GDM1 (cell line): ENCODE results near the gene SPEG.

ENCODE experiments used
- DNase-seq: peaks from one replicate; lab custom pipeline; 2025; lab: John Stamatoyannopoulos, UW

SPEG gene

DNA sequence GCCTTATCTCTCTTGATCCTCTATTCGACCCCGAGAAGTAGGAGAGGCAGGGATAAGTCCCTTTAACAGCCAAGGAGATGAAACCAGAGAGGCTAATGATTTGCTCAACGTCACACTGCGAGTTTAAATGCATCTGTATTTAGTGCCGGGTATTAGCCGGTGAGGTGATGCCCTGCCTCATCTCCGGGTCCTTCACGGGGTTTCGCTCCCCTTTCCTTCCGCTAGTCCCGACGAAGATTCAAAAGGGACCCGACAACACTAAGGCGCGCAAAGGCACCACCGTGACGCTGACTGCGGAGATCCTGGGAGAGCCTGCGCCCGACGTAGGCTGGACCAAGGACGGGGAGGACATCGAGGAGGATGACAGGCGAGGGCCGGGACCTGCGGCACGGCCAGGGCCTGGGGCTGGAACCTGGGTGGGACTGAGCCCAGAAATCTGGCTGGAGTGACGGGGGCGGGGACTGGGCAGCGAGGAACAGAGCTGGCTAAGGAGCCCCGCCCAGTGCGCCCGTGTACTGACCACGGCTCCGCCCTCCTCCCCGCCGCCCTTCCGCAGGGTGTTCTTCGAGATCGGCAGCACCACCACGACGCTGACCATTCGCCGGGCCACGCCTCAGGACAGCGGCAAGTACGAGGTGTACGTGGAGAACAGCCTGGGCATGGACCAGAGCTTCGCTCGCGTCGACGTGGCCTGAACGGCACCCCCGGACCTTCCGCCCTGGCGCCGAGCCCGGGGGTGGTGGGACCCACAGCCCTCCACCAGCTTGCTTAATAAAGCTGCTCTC, 63.0 kb downstream of the SPEG start:
- no peak for DNase-seq

DNA sequence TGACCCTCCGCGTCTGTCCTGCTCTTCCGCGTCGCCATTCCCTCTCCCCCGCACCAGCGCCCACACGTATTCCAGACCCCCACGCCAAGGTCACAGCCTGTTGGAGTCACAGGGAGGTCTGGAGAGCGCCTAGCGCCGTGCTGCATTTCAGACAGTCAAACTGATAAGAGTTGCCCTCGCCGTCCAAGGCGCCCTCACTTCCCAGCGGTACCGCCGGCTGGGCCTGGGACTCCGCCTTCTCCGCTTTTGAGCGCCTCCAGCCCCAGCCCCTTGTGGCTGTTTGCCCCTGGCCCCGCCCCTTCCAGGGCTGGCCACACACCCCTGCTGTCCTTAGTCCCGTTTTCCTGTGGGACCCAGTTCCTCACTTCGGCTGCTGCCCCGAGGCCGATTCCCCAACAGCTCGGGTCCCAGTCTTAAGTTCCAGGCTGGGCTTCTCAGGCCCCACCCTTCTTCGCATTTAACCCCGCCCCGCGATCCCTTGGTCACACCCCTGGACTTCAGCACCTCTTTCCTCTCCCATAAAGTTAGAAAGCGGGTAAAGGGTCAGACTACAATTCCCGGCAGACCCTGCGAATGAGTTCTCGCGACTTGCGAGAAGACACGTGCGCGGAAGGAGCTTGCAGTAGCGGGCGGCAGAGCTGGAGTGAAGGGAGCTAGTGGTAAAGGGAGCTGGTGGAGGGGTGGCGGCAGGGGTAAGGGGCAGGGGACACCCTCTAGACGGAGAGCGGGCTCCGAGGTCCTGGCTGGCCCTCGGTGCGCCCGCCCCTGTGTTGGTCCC, 63.8 kb downstream of the SPEG start, which contains the start of gene GMPPA:
Gene GMPPA (plus strand): TSS at position 612 of the 778 bp plus-strand sequence. CDS start 1,085 bp downstream, outside the sequence.
- peak; percentile 90 for DNase-seq

- no peak for DNase-seq
These were observed 64.3 kb downstream of the SPEG start for GRCh38 chr2:219499058-219499307.

- no peak for DNase-seq
These were observed 64.9 kb downstream of the SPEG start for GRCh38 chr2:219499555-219499954.

DNA sequence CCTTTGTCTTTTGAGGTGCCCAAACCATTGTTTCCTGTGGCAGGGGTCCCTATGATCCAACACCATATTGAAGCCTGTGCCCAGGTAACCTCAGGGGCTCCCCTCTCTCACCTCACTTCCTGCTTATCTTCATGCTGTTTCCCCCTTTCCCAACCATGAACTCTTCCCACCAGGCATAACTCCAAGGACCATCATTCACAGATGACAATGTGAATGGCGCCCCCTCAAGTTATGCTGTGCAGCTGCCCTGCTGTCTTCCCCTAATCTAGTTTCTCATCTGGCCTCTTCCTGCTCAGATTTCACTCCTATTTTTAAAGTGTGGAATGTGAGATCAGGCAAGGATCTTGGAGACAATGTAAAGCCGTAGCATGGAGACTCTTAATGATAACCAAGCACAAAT, 65.5 kb downstream of the SPEG start:
- DNase-seq = no peak

DNA sequence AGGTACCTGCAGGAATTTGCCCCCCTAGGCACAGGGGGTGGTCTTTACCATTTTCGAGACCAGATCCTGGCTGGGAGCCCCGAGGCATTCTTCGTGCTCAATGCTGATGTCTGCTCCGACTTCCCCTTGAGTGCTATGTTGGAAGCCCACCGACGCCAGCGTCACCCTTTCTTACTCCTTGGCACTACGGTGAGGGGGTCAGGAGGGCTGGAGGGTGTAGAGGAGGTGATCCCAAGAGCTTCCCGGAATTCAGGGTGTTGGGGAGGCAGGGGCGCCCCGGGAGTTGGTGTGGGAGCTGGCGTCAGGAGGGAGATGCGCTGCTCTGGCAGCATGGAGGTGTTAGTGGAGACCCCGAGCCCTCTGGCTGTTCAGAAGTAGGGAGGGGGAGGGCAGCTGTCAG, 67.2 kb downstream of the SPEG start:
- DNase-seq = no peak

GRCh38 chr2:219502618-219503017, 68.0 kb downstream of the SPEG start:
- DNase-seq = no peak

DNA sequence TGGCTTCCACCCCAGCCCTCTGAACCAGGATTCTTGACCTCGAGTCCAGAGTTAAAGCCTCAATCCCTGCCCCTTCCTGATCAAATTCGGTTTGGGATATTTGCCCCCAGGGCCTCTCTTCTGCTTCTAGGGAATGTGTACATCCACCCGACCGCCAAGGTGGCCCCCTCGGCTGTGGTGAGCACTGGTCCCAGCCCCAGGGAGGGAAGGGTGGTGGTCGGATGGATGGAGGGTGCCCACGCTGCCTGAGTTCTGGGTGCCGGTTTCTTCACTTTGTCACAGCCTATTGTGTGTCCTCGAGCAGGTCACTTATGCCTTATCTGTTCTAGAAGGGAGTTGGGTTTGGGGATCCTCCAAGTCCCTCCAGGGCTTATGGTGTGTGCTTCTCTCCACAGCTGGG, 70.9 kb downstream of the SPEG start:
- DNase-seq = no peak

- DNase-seq = no peak
These were observed 71.6 kb downstream of the SPEG start for GRCh38 chr2:219506153-219506801.

GRCh38 chr2:219506802-219507526, 72.3 kb downstream of the SPEG start:
- DNase-seq = no peak

GRCh38 chr2:219507581-219508443, 73.2 kb downstream of the SPEG start:
- DNase-seq = no peak

DNA sequence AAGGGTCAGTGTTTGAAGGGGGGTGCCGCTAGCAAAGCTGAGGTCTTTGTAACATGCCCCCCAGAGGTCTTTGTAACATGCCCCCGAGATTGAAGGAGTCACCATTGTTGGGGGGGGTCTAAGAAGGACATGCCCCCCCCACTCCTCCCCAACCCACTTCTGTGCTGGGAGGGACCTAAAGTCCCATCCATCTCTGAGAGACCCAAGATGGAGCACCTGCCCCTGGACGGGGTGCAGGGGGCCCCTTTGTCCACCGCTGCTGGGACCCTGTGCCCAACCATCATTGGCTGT, 73.7 kb downstream of the SPEG start:
- DNase-seq = no peak

- DNase-seq = no peak
These were observed 74.5 kb downstream of the SPEG start for GRCh38 chr2:219508971-219509779.

- DNase-seq = peak; percentile 23
These were observed 75.3 kb downstream of the SPEG start for GRCh38 chr2:219509780-219510511.

DNA sequence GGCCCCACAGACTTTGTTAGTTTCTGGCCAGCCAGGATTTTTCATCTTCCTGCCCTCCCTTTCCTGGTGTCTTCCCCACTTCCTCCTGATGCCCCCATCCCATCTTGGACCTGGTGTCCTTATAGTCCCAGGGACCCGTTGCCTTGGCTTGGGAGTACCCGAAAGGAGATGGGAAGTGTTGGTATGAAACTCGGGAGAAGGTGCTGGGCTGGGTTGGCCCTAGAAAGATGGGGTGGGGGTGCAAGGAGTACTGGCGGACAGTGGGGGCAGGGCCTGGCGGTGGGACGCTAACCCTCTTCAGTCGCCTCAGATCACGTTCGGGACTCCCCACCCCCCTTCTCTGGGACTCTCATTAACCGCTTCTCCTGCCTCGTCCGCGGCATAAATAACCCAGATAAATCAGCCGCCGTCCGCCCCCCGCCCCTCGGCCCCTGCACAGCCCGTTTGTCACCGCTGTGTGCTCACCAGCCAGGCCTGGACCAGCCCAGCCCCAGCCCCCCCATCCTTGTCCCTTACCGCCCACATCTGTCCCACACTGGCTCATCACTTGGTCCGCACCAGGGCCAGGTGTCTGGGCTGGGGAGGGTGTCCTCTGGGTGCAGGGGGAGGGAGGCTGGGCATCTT, 76.0 kb downstream of the SPEG start:
- DNase-seq = no peak

DNA sequence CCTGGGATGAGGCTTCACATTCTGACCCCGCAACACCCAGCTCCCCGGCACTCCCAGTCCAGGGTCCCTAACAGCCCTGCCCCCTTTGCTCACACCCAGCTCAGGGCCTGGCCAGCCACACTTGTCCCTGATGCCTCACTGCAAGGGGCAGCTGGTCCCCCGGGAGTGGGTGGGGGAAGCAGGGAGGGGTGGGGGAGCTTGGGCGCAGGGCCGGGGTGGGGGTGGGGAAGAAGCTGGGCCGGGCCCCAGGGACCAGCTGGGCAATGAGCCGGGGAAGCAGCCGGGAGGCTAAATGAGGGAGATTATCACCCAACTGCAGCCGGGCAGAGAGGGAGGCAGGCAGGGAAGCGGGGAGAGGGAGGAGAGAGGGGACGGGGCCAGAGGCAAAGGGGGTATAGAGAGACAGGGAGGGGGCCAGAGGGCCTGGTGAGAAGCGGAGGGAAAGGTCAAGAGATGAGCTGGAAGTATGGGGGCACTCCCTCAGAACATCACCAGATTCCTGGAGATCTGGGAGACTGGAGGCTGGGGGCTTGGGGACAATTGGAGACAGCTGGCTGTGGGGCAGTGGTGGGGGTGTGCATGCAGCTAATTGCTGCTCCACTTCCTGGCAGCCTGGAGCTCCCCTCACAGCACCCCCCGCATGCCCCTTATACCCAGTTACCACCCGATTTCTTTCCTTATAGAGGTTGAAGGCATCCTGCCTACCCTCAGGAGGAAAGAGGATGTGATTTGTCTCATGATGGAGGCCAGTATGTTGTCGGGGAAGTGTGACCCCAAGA, 77.1 kb downstream of the SPEG start:
- DNase-seq = no peak

GRCh38 chr2:219512524-219513216, 78.0 kb downstream of the SPEG start:
- no peak for DNase-seq

GRCh38 chr2:219513787-219514186, 79.1 kb downstream of the SPEG start:
- no peak for DNase-seq
